AG09309 (cell line): ENCODE measurements around the gene MECR.

ENCODE experiments used
- DNase-seq: peaks from one replicate; pipeline ENCODE4 v3.0.0-alpha.2; 2010; ENCODE audit warnings: low read depth
- H3K4me3 ChIP-seq: 2 replicates; pipeline ENCODE4 v1.5.1; 2011; ENCODE audit warnings: mild to moderate bottlenecking, low read depth, low read length, moderate library complexity; ENCODE audit not compliant: control insufficient read depth
- TF ChIP-seq, protein P1 (sequence below): IDR thresholded peaks from 2 replicates; pipeline ENCODE4 v1.5.1; 2011; ENCODE audit warnings: mild to moderate bottlenecking, low read depth, low read length, inconsistent platforms; ENCODE audit not compliant: insufficient read depth, control insufficient read depth; ENCODE audit errors: missing control alignments

Gene MECR

GRCh38 chr1:29208442-29208841, 22.3 kb downstream of the MECR start:
- no peak overlapping the region for H3K4me3 ChIP-seq
- TF ChIP-seq, protein P1, sequence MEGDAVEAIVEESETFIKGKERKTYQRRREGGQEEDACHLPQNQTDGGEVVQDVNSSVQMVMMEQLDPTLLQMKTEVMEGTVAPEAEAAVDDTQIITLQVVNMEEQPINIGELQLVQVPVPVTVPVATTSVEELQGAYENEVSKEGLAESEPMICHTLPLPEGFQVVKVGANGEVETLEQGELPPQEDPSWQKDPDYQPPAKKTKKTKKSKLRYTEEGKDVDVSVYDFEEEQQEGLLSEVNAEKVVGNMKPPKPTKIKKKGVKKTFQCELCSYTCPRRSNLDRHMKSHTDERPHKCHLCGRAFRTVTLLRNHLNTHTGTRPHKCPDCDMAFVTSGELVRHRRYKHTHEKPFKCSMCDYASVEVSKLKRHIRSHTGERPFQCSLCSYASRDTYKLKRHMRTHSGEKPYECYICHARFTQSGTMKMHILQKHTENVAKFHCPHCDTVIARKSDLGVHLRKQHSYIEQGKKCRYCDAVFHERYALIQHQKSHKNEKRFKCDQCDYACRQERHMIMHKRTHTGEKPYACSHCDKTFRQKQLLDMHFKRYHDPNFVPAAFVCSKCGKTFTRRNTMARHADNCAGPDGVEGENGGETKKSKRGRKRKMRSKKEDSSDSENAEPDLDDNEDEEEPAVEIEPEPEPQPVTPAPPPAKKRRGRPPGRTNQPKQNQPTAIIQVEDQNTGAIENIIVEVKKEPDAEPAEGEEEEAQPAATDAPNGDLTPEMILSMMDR: no peak
- no peak for DNase-seq

DNA sequence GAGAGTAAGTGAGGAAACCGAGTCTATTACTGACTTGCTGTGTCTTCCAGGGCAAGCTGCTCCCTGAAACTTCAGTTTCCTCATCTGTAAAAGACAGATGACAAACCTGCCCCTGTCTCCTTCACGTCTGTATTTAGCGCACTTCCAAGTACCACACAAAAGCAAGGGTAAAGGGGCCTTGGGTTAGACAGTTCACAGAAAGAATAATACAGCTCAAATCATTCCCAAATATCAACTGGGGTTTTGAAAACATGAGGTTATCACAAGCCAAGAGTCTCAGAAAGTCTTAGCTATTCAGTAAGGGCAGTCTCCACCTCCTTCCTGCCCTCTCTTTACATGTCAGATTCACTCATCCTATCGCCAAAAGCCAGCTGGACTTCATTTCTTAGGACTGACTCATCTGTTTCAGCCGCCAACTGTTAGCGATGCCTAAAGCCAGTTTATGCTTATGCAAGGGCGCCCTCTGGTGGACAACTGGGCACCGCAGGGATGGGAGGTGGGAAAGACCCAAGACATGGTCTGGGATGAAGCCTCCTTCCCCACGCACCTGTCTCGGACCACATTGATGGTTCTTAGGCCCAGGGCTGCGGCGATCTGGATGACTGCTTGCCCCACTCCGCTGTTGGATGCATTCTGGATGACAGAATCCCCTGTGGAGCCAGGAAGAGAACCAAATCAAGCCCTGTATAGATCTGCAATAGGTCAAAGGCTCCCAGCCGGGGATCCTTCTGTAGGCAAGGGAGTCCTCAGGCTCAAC, 28.0 kb downstream of the MECR start:
- DNase-seq: peak; percentile 94
- TF ChIP-seq, protein P1: peak; percentile 98
- H3K4me3 ChIP-seq: no peak overlapping the region

DNA sequence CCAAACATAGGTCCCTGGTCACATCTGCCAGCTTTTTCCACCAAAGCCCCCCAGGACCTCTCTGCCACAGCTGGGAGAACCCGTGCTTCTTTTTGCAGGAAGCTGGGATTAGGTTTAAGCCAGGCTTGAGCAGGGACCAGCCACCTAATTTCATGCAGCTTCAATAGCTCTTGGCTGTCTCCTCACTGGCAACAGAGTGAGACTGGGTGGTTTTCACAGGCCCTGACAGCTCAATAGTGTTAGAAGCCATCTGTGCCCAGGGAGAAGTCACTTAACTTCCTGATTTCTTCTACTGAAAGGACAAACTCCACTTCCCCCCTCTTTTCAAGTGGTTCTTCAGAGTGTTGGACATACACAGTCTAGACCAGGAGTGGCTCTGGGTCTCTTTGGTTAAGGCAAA, 28.7 kb downstream of the MECR start:
- no peak overlapping the region for H3K4me3 ChIP-seq
- no peak for DNase-seq
- TF ChIP-seq, protein P1: no peak

DNA sequence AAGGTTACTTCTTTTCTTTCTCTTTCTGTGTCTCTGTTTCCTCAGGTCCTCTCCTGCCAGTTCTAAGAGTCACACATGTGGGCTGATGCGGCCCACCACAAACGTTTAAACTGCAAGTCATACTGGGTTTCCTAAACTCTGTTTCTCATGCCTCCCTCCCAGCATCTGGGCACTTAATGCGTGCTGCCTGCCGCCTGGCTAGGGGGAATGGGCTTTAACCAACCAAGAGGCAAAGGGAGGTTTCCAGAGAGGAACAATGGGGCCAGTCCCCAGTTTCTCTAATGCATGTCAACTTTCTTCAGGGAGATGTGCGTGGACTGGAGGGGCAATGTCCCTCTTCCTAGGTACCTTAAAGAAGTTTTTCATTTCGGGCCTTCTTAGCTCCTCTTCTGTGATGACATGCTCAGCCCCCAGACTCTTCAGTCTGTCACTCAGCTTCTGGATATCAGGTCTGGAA, 29.1 kb downstream of the MECR start:
- DNase-seq: no peak
- TF ChIP-seq, protein P1: no peak
- no peak overlapping the region for H3K4me3 ChIP-seq

- no peak for DNase-seq
- TF ChIP-seq, protein P1: no peak
- no peak overlapping the region for H3K4me3 ChIP-seq
Measured at GRCh38 chr1:29200906-29201594, 29.7 kb downstream of the MECR start.

DNA sequence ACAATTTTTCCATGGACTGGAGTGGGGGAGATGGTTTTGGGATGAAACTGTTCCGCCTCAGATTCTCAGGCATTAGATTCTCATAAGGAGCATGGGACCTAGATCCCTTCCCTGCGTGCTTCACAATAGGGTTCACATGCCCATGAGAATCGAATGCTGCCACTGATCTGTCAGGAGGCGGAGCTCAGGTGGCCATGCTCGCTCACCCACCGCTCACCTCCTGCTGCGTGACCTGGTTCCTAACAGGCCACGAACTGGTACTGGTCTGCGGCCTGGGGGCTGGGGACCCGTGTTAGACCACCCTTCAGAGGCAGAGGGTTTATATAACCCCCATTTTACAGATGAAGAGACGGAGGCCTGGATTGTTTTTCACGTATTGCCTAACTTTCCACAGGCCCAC, 32.7 kb downstream of the MECR start:
- DNase-seq: no peak
- H3K4me3 ChIP-seq: no peak overlapping the region
- TF ChIP-seq, protein P1: no peak
